ENCODE data around the gene PIP5K1A. TPM values are rescaled to one million over a fixed set of nuclear protein-coding genes. Genes with fewer than 3 reads are reported as not detected.

The PIP5K1A gene
- total and polyA plus RNA-seq, 9 of the 15 experiments (the other 6 are each of a cell fraction or from before 2014, with no cell fraction given), result 1.9 to 42.4 (median 18.8) TPM

GRCh38 chr1:151189637-151190445, 8.5 kb upstream of the PIP5K1A start, which contains the start of gene VPS72 (continued):
- peak; percentile 95 for TF ChIP-seq ELF1 (tag; IDR thresholded peaks at IDR 0.05)
- no peak for TF ChIP-seq POU5F1 (IDR thresholded peaks at IDR 0.05; ENCODE audit: borderline replicate concordance, low read depth, low read length, partially characterized antibody)
- TF ChIP-seq ZNF146 (CRISPR knock-in tag; IDR thresholded peaks at IDR 0.05; ENCODE audit: unreplicated experiment), result no peak
- no peak for TF ChIP-seq FOSL1 (tag; conservative IDR thresholded peaks at IDR 0.05)
- TF ChIP-seq NKRF (IDR thresholded peaks at IDR 0.05; ENCODE audit: borderline replicate concordance), result peak; percentile 73; the same call in 1 of the 2 replicates
- no peak for TF ChIP-seq ZNF347 (CRISPR knock-in tag; IDR thresholded peaks at IDR 0.05; ENCODE audit: low read depth)
- no peak for TF ChIP-seq FOXJ3 (CRISPR knock-in tag; IDR thresholded peaks at IDR 0.05)
- peak; percentile 92 for TF ChIP-seq ETV1 (tag; conservative IDR thresholded peaks at IDR 0.05; ENCODE audit: low read depth)
- 0 out of 2 replicates have a peak, but pooled peaks have one; percentile 79 for TF ChIP-seq HMGXB4 (CRISPR knock-in tag; IDR thresholded peaks at IDR 0.05)
- TF ChIP-seq ZNF318 (IDR thresholded peaks at IDR 0.05; ENCODE audit: borderline replicate concordance in 1 of 2, low read depth in 1 of 2), result no peak
- TF ChIP-seq RFX5 (IDR thresholded peaks at IDR 0.05; ENCODE audit: low read depth, low read length), result no peak
- TF ChIP-seq GATAD2A (IDR thresholded peaks at IDR 0.05), result no peak; the same call in 1 of the 2 replicates
- TF ChIP-seq MLX (CRISPR knock-in tag; conservative IDR thresholded peaks at IDR 0.05), result no peak
- no peak for TF ChIP-seq TCF3 (CRISPR knock-in tag; IDR thresholded peaks at IDR 0.05)

Data from K562 (cell line).